Measurements from ENCODE around the gene CFAP65. TPM values are rescaled to one million over a fixed set of nuclear protein-coding genes. Genes with fewer than 3 reads are reported as not detected.

The CFAP65 gene
- total RNA-seq, 1 experiment from 2014 or later: 0.33 TPM

DNA sequence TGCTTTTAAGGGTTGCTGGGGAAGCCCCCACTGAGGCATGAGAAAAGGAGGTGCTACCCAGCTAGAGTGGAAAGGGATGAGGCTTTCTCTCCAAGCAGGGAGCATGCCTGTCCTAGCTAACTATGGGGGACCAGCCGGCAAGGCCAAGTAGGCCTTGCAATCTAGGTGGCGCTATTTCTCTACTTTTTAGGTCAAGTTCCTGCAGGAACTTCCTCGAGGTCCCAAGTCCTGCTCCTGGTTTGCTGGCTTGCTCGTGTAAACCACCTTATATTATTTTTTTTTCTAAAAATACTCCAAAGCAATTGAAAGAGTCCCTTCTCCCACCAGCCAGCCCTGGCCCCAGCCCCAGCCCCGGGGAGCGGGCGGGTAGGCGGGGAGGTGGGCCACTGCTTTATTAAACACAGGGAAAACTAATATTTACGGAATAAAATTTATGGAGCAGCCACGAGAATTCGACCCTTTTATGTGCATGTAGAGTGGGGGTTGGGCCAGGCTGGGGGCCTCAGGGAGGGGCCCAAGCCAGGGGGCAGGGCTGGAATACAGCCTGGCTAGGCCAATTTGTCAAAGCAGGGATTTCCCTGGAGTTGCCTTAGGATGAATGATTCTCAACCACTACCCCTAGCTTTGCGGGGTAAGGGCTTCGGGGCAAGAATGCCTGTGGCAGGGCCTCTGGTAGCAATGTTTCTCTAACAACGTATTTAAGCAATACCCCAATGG, 32.3 kb upstream of the CFAP65 start:
- Histone ChIP-seq H3K4me1 (ENCODE audit: control insufficient read depth, insufficient read depth, low read length) (no peaks in the 10 kb centered on the region), H3K4me3 (ENCODE audit: low read depth in 2 of 2, low read length in 2 of 2) (no peak overlapping the region), H3K9me3 (ENCODE audit: control insufficient read depth, insufficient read depth, low read depth, low read length) (no peaks in the 10 kb centered on the region), H3K27me3 (ENCODE audit: control insufficient read depth, insufficient read depth, low read length) (no peaks in the 10 kb centered on the region), H3K27ac (ENCODE audit: low read length) (no peak overlapping the region), H3K36me3 (ENCODE audit: control insufficient read depth, insufficient read depth, low read length) (no peaks in the 10 kb centered on the region)
- POLR2A ChIA-PET: no interaction called here
- intact Hi-C loops (cut with micrococcal nuclease; ENCODE audit: unreplicated experiment) (no loop called here), in situ Hi-C loops (cut with HindIII; ENCODE audit: low pct_unique_long_range_greater_than_20kb, low sequenced_read_pairs) (no loop called here)
- CTCF ChIA-PET: interaction anchor here (0.8 to 1.9 kb wide), 3 partner anchors 22 to 42 kb away, joined by 3 to 4 read pairs (median 3); no protein-coding TSS in a partner anchor
- DNase-seq (ENCODE audit: low read depth, low spot score) (peak; percentile 12), ATAC-seq (peak; percentile 71; the same call in 1 of the 2 replicates)
- no TSS peak for BruUV-seq (replicated peaks)
- no peak for TF ChIP-seq POLR2AphosphoS5 (IDR thresholded peaks at IDR 0.05; ENCODE audit: low read depth, low read length)
- TF ChIP-seq, protein P1, sequence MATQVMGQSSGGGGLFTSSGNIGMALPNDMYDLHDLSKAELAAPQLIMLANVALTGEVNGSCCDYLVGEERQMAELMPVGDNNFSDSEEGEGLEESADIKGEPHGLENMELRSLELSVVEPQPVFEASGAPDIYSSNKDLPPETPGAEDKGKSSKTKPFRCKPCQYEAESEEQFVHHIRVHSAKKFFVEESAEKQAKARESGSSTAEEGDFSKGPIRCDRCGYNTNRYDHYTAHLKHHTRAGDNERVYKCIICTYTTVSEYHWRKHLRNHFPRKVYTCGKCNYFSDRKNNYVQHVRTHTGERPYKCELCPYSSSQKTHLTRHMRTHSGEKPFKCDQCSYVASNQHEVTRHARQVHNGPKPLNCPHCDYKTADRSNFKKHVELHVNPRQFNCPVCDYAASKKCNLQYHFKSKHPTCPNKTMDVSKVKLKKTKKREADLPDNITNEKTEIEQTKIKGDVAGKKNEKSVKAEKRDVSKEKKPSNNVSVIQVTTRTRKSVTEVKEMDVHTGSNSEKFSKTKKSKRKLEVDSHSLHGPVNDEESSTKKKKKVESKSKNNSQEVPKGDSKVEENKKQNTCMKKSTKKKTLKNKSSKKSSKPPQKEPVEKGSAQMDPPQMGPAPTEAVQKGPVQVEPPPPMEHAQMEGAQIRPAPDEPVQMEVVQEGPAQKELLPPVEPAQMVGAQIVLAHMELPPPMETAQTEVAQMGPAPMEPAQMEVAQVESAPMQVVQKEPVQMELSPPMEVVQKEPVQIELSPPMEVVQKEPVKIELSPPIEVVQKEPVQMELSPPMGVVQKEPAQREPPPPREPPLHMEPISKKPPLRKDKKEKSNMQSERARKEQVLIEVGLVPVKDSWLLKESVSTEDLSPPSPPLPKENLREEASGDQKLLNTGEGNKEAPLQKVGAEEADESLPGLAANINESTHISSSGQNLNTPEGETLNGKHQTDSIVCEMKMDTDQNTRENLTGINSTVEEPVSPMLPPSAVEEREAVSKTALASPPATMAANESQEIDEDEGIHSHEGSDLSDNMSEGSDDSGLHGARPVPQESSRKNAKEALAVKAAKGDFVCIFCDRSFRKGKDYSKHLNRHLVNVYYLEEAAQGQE (IDR thresholded peaks at IDR 0.05; ENCODE audit: insufficient read depth in 1 of 2, low read depth in 2 of 2, low read length in 1 of 2): no peak
- TF ChIP-seq, protein P2, sequence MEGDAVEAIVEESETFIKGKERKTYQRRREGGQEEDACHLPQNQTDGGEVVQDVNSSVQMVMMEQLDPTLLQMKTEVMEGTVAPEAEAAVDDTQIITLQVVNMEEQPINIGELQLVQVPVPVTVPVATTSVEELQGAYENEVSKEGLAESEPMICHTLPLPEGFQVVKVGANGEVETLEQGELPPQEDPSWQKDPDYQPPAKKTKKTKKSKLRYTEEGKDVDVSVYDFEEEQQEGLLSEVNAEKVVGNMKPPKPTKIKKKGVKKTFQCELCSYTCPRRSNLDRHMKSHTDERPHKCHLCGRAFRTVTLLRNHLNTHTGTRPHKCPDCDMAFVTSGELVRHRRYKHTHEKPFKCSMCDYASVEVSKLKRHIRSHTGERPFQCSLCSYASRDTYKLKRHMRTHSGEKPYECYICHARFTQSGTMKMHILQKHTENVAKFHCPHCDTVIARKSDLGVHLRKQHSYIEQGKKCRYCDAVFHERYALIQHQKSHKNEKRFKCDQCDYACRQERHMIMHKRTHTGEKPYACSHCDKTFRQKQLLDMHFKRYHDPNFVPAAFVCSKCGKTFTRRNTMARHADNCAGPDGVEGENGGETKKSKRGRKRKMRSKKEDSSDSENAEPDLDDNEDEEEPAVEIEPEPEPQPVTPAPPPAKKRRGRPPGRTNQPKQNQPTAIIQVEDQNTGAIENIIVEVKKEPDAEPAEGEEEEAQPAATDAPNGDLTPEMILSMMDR (IDR thresholded peaks at IDR 0.05): peak; percentile 75
- no peak for TF ChIP-seq TCF7L2 (IDR thresholded peaks at IDR 0.05; ENCODE audit: low read depth, low read length)
- TF ChIP-seq SIN3A (IDR thresholded peaks at IDR 0.05; ENCODE audit: borderline replicate concordance, insufficient read depth, low read depth, low read length): no peak

DNA sequence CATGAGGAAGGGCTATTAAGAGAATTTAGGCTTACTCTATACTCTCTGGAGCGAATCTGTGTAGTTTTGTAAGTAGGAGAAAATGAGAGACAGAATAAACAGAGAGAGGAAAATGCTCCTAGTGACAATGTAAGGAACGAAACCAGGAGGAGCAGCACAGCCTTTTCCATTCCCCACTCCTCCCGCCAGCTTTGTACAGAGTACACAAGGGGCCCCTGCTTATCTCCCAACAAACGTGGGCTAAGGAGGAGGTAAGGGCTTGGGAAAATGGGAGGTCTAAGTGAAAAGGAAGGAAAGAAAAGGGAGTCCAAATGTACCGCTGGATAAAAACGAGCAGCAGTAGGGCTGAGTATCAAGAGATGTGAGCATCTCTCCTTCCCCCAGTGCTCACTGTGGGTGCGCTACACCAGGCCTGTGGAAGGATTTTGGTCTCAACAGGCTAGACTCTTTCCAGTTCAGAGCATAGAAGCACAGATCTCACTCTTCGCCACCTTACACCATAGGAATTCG, 31.5 kb upstream of the CFAP65 start:
- Histone ChIP-seq H3K36me3 (ENCODE audit: control insufficient read depth, insufficient read depth, low read length) (no peaks in the 10 kb centered on the region), H3K27me3 (ENCODE audit: control insufficient read depth, insufficient read depth, low read length) (no peaks in the 10 kb centered on the region), H3K27ac (ENCODE audit: low read length) (no peak overlapping the region), H3K4me3 (ENCODE audit: low read depth in 2 of 2, low read length in 2 of 2) (no peak overlapping the region), H3K9me3 (ENCODE audit: control insufficient read depth, insufficient read depth, low read depth, low read length) (no peaks in the 10 kb centered on the region), H3K4me1 (ENCODE audit: control insufficient read depth, insufficient read depth, low read length) (no peaks in the 10 kb centered on the region)
- TF ChIP-seq SIN3A (IDR thresholded peaks at IDR 0.05; ENCODE audit: borderline replicate concordance, insufficient read depth, low read depth, low read length): no peak
- no peak for TF ChIP-seq TCF7L2 (IDR thresholded peaks at IDR 0.05; ENCODE audit: low read depth, low read length)
- TF ChIP-seq, protein P2 (IDR thresholded peaks at IDR 0.05): no peak
- intact Hi-C loops (cut with micrococcal nuclease; ENCODE audit: unreplicated experiment) (no loop called here), in situ Hi-C loops (cut with HindIII; ENCODE audit: low pct_unique_long_range_greater_than_20kb, low sequenced_read_pairs) (no loop called here)
- CTCF ChIA-PET: interaction anchor here (0.7 to 1.9 kb wide), 4 partner anchors 22 to 86 kb away, joined by 3 to 4 read pairs (median 3); no protein-coding TSS in a partner anchor
- BruUV-seq (replicated peaks): no TSS peak
- no peak for ATAC-seq
- DNase-seq (ENCODE audit: low read depth, low spot score): no peak
- POLR2A ChIA-PET: no interaction called here

Data from Panc1 (cell line).